HG02981 (cell line): Measurements from ENCODE around the gene GABRQ.
"Not testable (repeated sequence)": the region's sequence is repeated elsewhere in the genome, so short reads cannot be mapped to it uniquely, and the experiment has no call there.

Source experiments
- ATAC-seq: cut with Tn5 transposase; IDR thresholded peaks from one replicate; pipeline ENCODE4 v1.9.1; 2021; ENCODE audit warnings: mild to moderate bottlenecking, moderate library complexity; ENCODE audit not compliant: unreplicated experiment

GABRQ gene

GRCh38 chrX:152656890-152657289 lies 19.2 kb downstream of the GABRQ start:
- no peak for ATAC-seq

DNA sequence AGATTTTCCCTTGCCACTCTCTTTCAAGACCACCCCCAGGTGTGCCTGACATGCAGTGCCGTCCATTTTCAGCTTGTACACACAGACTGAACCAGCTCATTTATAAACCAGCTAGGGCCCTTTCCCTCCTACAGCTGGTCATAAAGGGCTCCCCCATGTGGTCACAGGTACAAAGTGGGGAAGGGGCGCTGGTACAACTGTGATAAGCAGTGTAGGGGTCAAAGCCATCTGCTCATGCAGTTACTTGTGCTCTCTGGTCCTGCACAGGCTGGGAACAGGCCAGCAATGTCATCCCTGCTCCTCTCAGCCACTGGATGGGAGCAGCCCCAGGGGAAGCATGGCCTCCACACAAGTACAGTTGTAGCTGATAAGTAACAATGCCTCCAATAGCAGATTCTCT lies 20.6 kb downstream of the GABRQ start:
- no peak for ATAC-seq

- ATAC-seq, result no peak
Observed at GRCh38 chrX:152663086-152663485, 25.4 kb downstream of the GABRQ start.

DNA sequence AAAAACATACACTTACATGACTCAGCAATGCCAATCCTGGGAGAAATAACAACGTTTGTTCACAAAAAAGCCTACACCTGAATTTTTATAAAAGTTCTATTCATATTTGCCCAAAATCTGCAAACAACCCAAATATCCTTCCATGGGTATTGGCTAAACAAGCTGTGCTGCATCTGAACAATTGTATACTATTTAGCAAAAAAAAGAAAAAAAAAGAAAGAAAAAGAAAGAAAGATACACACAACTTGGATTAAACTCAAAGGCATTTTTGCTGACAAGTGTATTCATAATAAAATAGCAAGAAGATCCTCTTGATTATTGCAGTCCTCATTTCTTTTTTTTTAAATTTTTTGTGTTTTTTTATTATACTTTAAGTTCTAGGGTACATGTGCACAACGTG lies 36.4 kb downstream of the GABRQ start:
- no peak for ATAC-seq

GRCh38 chrX:152674652-152675051 lies 37.0 kb downstream of the GABRQ start:
- not testable (repeated sequence) for ATAC-seq

DNA sequence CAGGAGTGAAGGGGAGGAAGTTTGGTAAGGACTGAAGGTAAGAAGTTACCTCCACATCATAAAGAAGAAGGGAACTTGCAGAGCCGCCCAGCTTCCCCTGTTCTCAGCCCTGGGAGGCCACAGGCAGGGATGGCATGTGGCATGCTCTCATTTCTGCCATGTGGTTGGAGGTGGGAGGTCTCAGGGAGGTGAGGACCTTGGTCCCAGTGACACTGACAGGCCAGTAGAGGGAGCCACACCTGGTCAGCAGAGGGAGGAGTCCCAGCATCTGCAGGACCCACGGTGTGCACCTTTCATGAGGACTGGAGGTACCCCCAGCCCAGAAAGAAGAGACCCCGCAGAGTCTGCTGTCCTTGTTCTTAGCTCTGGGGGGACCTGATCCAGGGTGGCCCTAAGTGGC lies 43.3 kb downstream of the GABRQ start:
- peak; percentile 85 for ATAC-seq

- not testable (repeated sequence) for ATAC-seq
Observed at GRCh38 chrX:152697952-152698931, 60.5 kb downstream of the GABRQ start, which contains the start of gene MAGEA3. MAGEA3 (plus strand) TSS chrX:152698794; CDS start chrX:152700833, 2,039 bp downstream.

DNA sequence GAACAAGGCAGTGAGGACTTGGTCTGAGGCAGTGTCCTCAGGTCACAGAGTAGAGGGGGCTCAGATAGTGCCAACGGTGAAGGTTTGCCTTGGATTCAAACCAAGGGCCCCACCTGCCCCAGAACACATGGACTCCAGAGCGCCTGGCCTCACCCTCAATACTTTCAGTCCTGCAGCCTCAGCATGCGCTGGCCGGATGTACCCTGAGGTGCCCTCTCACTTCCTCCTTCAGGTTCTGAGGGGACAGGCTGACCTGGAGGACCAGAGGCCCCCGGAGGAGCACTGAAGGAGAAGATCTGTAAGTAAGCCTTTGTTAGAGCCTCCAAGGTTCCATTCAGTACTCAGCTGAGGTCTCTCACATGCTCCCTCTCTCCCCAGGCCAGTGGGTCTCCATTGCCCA lies 62.7 kb downstream of the GABRQ start:
- ATAC-seq, result not testable (repeated sequence)

DNA sequence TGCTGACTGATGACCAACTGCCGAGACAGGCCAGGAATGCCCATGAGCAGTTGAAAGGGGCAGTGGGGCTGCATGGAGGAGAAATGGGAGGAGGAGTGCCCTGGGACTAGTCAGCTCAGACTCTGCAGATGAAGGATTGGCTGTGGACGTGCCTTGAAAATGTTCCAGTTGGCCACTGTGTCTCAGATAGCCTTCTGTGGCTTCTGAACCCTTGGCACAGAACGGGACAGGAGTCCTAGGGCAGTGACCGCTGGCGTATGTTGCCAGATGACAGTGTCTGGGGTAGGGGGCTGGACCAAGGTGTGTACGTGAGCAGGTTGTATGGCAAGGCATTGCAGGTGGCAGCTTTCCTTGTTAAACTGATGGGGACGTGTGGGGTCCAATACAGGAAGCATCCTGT lies 68.8 kb downstream of the GABRQ start:
- not testable (repeated sequence) for ATAC-seq
